Left ventricle myocardium inferior (tissue), 1 donor: ENCODE data around the gene BATF2. TPM values are rescaled to one million over a fixed set of nuclear protein-coding genes. Genes with fewer than 3 reads are reported as not detected.
"Not testable (repeated sequence)": the region's sequence is repeated elsewhere in the genome, so short reads cannot be mapped to it uniquely, and the experiment has no call there.

Source experiments
- DNase-seq: peaks from one replicate; pipeline ENCODE4 v3.0.0-alpha.2; 2020
- H3K27ac ChIP-seq: fragments of 200-600 bp; replicated peaks from 2 replicates; pipeline ENCODE4 v1.8.0; 2021
- H3K27me3 ChIP-seq: fragments of 200-600 bp; 2 replicates; pipeline ENCODE4 v1.8.0; 2021; ENCODE audit warnings: low read depth
- H3K36me3 ChIP-seq: fragments of 200-600 bp; 2 replicates; pipeline ENCODE4 v1.8.0; 2021
- H3K4me1 ChIP-seq: fragments of 200-600 bp; 2 replicates; pipeline ENCODE4 v1.8.0; 2021
- H3K4me3 ChIP-seq: fragments of 200-600 bp; 2 replicates; pipeline ENCODE4 v1.8.0; 2021; ENCODE audit warnings: mild to moderate bottlenecking, moderate library complexity
- H3K9me3 ChIP-seq: fragments of 200-600 bp; replicated peaks from 2 replicates; pipeline ENCODE4 v1.8.0; 2021
- CTCF ChIP-seq: fragments of 200-600 bp; IDR thresholded peaks from 2 replicates; pipeline ENCODE4 v1.8.0; 2021; ENCODE audit warnings: antibody characterized with exemption, mild to moderate bottlenecking, borderline replicate concordance
- intact Hi-C: fragments of 100-400 bp; cut with micrococcal nuclease; formaldehyde crosslinking; loops from one replicate; pipeline ENCODE4 v1.11.0; 2022
- total RNA-seq: library from RNA; stranded (reverse); fragmentation: NEBNext Ultra II Directional; extraction: Animal tissue kit (Norgen Biotek cat#: 25700); gene quantifications from one replicate; pipeline ENCODE4 v1.2.1, GENCODE V29; 2021
- donor health status: DM: no; HTN: yes; CAD: no; lungs with severe emphysema.

Gene BATF2
- total RNA-seq, 1 donor from 2014 or later, result 1.3 TPM

- intact Hi-C loops, result no loop called here
- Histone ChIP-seq H3K36me3 (no peaks in the 10 kb centered on the region), H3K4me3 (peak overlapping the region; percentile 57), H3K27ac (peak overlapping the region; percentile 84), H3K9me3 (no peaks in the 10 kb centered on the region), H3K4me1 (peaks cover 42% of the 10 kb centered on the region), H3K27me3 (no peaks in the 10 kb centered on the region)
- no peak for TF ChIP-seq CTCF
- peak; percentile 59 for DNase-seq
These were observed 6.4 kb downstream of the BATF2 start for GRCh38 chr11:64990222-64990923.

GRCh38 chr11:64989416-64989815, 7.4 kb downstream of the BATF2 start:
- no peak for TF ChIP-seq CTCF
- H3K4me1 ChIP-seq, result peaks cover 39% of the 10 kb centered on the region
- intact Hi-C loops, result no loop called here
- H3K27me3 ChIP-seq, result no peaks in the 10 kb centered on the region
- H3K9me3 ChIP-seq, result no peaks in the 10 kb centered on the region
- DNase-seq, result no peak
- H3K36me3 ChIP-seq, result no peaks in the 10 kb centered on the region
- H3K4me3 ChIP-seq, result peak overlapping the region; percentile 57
- peak overlapping the region; percentile 84 for H3K27ac ChIP-seq

GRCh38 chr11:64987998-64988854, 8.5 kb downstream of the BATF2 start:
- intact Hi-C loops, result no loop called here
- Histone ChIP-seq H3K9me3 (no peaks in the 10 kb centered on the region), H3K36me3 (no peaks in the 10 kb centered on the region), H3K27ac (peak overlapping the region; percentile 84), H3K4me1 (peaks cover 28% of the 10 kb centered on the region), H3K27me3 (no peaks in the 10 kb centered on the region), H3K4me3 (no peak overlapping the region)
- DNase-seq, result no peak
- TF ChIP-seq CTCF, result no peak

GRCh38 chr11:64983339-64983738, 13.4 kb downstream of the BATF2 start:
- H3K36me3 ChIP-seq, H3K27ac ChIP-seq, H3K4me1 ChIP-seq, H3K4me3 ChIP-seq, H3K27me3 ChIP-seq, DNase-seq, H3K9me3 ChIP-seq, intact Hi-C loops: not testable (repeated sequence)

GRCh38 chr11:64976651-64977050, 20.1 kb downstream of the BATF2 start:
- Histone ChIP-seq H3K27ac (no peak overlapping the region), H3K36me3 (no peaks in the 10 kb centered on the region), H3K4me1 (peaks cover 11% of the 10 kb centered on the region), H3K4me3 (no peak overlapping the region), H3K9me3 (no peaks in the 10 kb centered on the region), H3K27me3 (peaks cover 14% of the 10 kb centered on the region)
- intact Hi-C loops, result no loop called here
- TF ChIP-seq CTCF, result no peak
- DNase-seq, result no peak

GRCh38 chr11:64974124-64974523, 22.6 kb downstream of the BATF2 start:
- Histone ChIP-seq H3K4me3 (no peak overlapping the region), H3K9me3 (no peaks in the 10 kb centered on the region), H3K27ac (no peak overlapping the region), H3K36me3 (no peaks in the 10 kb centered on the region), H3K4me1 (peaks cover 15% of the 10 kb centered on the region), H3K27me3 (peaks cover 14% of the 10 kb centered on the region)
- no peak for DNase-seq
- intact Hi-C loops, result no loop called here
- no peak for TF ChIP-seq CTCF
